B cell (primary cell): ENCODE measurements around the gene SPRR5.

Experiments used
- EZH2 ChIP-seq: IDR thresholded peaks from 2 replicates; pipeline ENCODE4 v1.6.1; 2012; ENCODE audit warnings: borderline replicate concordance, low read depth, mild to moderate bottlenecking, moderate library complexity, low read length; ENCODE audit not compliant: insufficient read depth, poor library complexity, severe bottlenecking
- TF ChIP-seq, protein P1 (sequence below): fragments of 200-600 bp; IDR thresholded peaks from one replicate; pipeline ENCODE4 v1.8.0; 2022; ENCODE audit warnings: antibody characterized with exemption, mild to moderate bottlenecking

GRCh38 chr1:152942161-152942560, 4.8 kb upstream of the SPRR5 start:
- no peak for TF ChIP-seq EZH2
- TF ChIP-seq, protein P1, sequence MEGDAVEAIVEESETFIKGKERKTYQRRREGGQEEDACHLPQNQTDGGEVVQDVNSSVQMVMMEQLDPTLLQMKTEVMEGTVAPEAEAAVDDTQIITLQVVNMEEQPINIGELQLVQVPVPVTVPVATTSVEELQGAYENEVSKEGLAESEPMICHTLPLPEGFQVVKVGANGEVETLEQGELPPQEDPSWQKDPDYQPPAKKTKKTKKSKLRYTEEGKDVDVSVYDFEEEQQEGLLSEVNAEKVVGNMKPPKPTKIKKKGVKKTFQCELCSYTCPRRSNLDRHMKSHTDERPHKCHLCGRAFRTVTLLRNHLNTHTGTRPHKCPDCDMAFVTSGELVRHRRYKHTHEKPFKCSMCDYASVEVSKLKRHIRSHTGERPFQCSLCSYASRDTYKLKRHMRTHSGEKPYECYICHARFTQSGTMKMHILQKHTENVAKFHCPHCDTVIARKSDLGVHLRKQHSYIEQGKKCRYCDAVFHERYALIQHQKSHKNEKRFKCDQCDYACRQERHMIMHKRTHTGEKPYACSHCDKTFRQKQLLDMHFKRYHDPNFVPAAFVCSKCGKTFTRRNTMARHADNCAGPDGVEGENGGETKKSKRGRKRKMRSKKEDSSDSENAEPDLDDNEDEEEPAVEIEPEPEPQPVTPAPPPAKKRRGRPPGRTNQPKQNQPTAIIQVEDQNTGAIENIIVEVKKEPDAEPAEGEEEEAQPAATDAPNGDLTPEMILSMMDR, result no peak
